GM12874 (cell line): Measurements from ENCODE around the gene SLC4A7.

Source experiments
- TF ChIP-seq, protein P1 (sequence below): IDR thresholded peaks from 2 replicates; pipeline ENCODE4 v1.5.1; 2011; ENCODE audit warnings: low read depth, mild to moderate bottlenecking, control low read depth, low read length, moderate library complexity; ENCODE audit not compliant: insufficient read depth

Gene SLC4A7

DNA sequence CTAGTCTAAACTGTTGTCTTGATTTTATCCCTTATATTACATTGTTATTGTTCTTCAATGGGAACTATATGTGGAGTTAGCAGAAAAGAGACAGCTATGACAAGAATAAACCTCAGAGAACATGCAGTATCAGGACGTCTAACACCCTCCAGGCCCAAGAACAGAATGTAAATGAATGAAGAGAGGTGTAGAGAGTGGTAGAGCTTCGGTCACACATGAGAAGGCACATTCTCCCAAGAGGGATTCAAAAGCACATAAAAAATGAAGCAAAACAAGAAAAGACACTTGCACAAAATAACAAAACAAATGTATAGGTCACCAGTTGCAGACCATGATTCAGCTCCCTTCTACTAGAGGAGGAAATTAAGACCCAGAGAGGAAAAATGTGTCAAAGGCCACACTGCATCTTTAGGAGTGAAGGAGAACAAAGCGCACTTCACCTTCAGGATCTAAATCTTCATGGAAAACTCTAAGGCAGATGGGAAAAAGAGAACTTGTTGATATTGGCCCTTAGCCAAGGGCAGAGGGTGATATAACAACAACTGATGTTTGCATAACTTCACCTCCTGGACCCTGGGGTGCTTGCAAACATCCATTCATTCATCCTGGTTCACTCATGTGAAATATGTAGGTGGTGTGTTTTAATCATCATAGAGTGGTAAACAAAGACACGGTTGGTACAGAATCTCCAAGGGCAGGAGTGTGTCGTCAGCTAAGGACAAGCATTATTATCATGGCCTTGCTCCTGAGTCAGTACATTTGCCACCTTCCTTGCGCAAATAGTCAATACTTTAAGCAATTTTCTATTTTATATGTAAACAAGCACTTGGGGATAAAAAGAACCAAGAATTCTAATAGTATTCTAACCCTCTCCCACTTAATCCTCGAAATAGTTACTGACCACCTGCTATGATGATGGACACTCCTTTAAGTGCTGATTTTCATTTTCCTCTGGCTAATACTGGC is 123.8 kb downstream of the SLC4A7 start:
- TF ChIP-seq, protein P1, sequence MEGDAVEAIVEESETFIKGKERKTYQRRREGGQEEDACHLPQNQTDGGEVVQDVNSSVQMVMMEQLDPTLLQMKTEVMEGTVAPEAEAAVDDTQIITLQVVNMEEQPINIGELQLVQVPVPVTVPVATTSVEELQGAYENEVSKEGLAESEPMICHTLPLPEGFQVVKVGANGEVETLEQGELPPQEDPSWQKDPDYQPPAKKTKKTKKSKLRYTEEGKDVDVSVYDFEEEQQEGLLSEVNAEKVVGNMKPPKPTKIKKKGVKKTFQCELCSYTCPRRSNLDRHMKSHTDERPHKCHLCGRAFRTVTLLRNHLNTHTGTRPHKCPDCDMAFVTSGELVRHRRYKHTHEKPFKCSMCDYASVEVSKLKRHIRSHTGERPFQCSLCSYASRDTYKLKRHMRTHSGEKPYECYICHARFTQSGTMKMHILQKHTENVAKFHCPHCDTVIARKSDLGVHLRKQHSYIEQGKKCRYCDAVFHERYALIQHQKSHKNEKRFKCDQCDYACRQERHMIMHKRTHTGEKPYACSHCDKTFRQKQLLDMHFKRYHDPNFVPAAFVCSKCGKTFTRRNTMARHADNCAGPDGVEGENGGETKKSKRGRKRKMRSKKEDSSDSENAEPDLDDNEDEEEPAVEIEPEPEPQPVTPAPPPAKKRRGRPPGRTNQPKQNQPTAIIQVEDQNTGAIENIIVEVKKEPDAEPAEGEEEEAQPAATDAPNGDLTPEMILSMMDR, result no peak

DNA sequence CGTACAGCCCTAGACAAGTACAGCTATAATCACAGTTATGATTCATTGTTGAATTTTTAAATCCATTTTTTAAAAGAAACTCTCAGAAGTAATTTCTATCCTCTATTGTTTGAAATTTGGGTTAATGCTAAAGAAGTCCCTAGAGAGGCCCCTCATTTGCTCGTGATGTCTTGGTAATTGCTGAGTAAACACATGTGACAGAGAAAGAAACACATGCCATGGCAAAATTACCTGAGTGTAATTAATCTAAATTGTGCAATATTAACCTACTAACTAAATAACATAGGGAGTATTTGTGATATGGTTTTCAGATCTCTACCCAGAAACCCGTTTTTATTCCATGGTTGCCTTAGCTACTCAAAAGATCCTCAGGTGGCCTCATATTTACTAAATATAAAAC is 125.8 kb downstream of the SLC4A7 start:
- TF ChIP-seq, protein P1, result no peak

DNA sequence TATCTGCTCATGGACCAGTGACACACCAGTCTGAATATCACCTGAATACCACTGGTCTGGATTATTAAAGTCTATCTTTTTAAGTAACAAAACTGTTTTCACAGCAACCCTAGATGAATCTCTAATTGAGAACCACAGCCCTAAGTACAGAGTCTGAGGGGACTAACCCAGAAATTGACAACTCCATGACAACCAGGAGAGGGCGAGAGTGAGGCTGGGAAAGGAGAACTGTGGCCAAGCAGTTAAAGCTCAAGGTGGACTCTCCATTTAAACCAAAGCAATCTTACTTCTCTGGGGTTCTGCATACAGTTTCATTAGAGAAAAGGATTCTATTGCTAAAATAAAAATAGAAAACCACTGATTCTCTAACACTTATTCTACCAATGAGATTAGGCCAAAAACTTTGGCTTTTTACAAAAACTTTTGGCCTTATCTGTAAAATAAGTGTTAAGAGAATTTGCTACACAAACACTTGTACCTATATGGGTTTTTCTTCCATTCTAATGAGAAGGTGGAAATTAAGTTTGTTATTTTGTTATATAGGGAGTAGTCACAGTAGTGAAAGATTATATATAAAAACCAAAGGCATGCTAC is 126.4 kb downstream of the SLC4A7 start:
- TF ChIP-seq, protein P1, result peak; percentile 68

DNA sequence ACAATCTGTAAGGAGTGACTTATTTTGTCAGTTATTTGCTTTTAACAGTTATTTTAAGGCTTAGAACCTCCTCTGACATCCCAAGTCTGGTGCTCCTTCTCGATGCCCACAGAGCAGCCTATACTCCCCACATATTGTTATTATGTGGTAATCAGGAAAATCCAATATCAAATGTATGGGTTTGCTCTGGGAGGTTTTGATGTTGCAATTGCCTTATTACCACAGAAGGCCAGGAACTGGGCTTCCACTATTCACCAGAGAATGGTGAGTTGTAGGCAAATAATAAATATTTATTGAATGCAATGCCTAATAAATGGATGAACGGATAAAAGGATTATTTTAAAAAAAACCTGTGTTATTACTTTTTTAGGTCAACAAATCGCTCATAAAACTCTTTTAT is 127.2 kb downstream of the SLC4A7 start:
- TF ChIP-seq, protein P1, result no peak

DNA sequence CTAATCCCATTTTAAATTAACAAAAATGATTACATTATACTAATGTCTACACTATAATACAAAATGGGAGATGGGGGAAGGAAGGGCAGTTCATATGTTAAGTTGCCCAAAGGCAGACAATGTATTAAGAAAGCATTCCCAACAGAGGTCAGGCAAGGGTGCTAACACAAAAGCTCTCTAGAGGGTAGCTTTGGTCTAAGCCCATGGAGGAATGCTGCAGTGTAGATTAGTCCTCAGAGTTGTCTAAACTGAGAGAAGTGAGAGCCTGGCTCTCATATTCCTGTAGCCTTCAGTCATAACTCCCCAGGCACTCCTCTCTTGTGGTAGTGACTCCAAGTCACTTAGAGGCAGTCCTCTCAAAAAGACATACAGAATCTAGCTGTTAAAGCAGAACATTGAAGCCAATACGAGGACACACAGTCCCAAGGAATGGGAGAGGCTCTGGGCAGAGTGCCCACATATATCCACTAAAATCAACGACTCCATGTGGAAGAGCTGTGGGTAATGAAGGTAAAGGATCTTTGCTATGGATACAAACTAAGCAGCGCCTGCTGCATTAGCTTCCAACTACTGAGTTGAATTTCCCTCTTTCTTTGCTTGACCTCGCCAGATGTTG is 129.5 kb downstream of the SLC4A7 start:
- TF ChIP-seq, protein P1, result no peak

DNA sequence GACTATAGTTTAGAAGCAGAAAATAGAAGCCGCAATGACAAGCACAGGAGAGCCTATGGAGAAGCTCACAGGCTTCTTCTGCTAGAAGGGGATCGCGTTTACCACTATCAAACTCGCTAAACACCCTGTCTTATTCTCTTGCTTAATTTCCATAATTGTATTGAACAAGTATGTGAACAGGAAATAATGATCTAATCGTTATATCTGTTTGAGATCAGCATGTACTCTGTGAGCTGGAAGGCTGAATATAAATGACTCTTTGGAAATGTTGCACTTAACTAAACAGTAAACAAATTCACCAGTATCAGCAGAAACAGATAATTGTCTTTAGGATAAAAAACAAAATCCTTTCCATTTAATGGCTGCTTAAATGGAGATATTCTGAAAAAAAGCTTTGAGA is 130.0 kb downstream of the SLC4A7 start:
- TF ChIP-seq, protein P1, result no peak

DNA sequence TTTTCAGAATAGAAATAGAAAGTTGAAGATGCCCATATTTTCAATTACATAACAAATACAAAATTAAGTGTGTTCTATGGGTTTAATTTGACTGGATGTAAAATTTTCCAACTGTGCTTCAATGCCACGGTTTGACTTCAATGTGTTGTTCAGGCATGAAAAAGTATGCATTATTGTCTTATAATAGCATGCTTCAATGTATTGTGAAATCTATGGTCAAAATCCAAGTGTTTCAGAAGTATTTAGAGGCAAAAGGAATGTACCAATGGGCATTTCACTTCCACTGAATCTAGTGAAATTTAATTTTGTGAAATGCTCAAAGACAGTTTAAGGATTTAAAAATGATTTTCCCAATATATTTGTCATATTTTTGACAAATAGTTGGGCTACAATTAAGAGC is 131.0 kb downstream of the SLC4A7 start:
- TF ChIP-seq, protein P1, result no peak
